ENCODE data around the gene ARHGAP24.

GRCh38 chr4:85854546-85854945 lies 379.6 kb downstream of the ARHGAP24 start:
- TF ChIP-seq POLR2A (IDR thresholded peaks at IDR 0.05) (no peak), CTCF (IDR thresholded peaks at IDR 0.05) (no peak)

Data from right lobe of liver (tissue), 4 donors.